Ramos (cell line): ENCODE results near the gene ARMH4.

Experiments used
- in situ Hi-C: fragments of 300-500 bp; cut with MboI; formaldehyde crosslinking; loops from one replicate; pipeline ENCODE4 v1.14.3; 2022; ENCODE audit warnings: low sequenced_read_pairs; ENCODE audit not compliant: unreplicated experiment

Gene ARMH4

GRCh38 chr14:58104808-58105207, 47.2 kb downstream of the ARMH4 start:
- in situ Hi-C loops = no loop called here

- in situ Hi-C loops = no loop called here
These were observed 51.2 kb downstream of the ARMH4 start for GRCh38 chr14:58100735-58101368.

GRCh38 chr14:58099682-58100081, 52.3 kb downstream of the ARMH4 start:
- in situ Hi-C loops = no loop called here

- in situ Hi-C loops = no loop called here
These were observed 53.5 kb downstream of the ARMH4 start for GRCh38 chr14:58098507-58098906.

- in situ Hi-C loops = no loop called here
These were observed 55.3 kb downstream of the ARMH4 start for GRCh38 chr14:58096731-58097130.

- in situ Hi-C loops = no loop called here
These were observed 60.0 kb downstream of the ARMH4 start for GRCh38 chr14:58091883-58092630.

GRCh38 chr14:58089612-58090011, 62.4 kb downstream of the ARMH4 start:
- in situ Hi-C loops = no loop called here

- in situ Hi-C loops = no loop called here
These were observed 63.1 kb downstream of the ARMH4 start for GRCh38 chr14:58088961-58089360.

- in situ Hi-C loops = no loop called here
These were observed 66.1 kb downstream of the ARMH4 start for GRCh38 chr14:58085877-58086276.

GRCh38 chr14:58082491-58083098, 69.4 kb downstream of the ARMH4 start:
- in situ Hi-C loops = no loop called here

- in situ Hi-C loops = no loop called here
These were observed 70.0 kb downstream of the ARMH4 start for GRCh38 chr14:58082011-58082410.

- in situ Hi-C loops = no loop called here
These were observed 73.5 kb downstream of the ARMH4 start for GRCh38 chr14:58078471-58078870.

- in situ Hi-C loops = no loop called here
These were observed 73.9 kb downstream of the ARMH4 start for GRCh38 chr14:58078068-58078467.

- in situ Hi-C loops = no loop called here
These were observed 74.4 kb downstream of the ARMH4 start for GRCh38 chr14:58077621-58078020.

- in situ Hi-C loops = no loop called here
These were observed 78.5 kb downstream of the ARMH4 start for GRCh38 chr14:58073516-58073915.

- in situ Hi-C loops = no loop called here
These were observed 79.5 kb downstream of the ARMH4 start for GRCh38 chr14:58072288-58073071.

- in situ Hi-C loops = no loop called here
These were observed 80.7 kb downstream of the ARMH4 start for GRCh38 chr14:58071341-58071740.

- in situ Hi-C loops = no loop called here
These were observed 83.7 kb downstream of the ARMH4 start for GRCh38 chr14:58068306-58068705.

GRCh38 chr14:58066115-58066514, 85.9 kb downstream of the ARMH4 start:
- in situ Hi-C loops = no loop called here

- in situ Hi-C loops = no loop called here
These were observed 90.4 kb downstream of the ARMH4 start for GRCh38 chr14:58061581-58061980.

GRCh38 chr14:58060898-58061297, 91.1 kb downstream of the ARMH4 start:
- in situ Hi-C loops = no loop called here
